Uterus (tissue), 2 donors: ENCODE measurements around the gene AMDHD1.

Experiments
- POLR2A ChIP-seq, 2 donors: fragments of 450-650 bp; IDR thresholded peaks; one replicate each; pipeline ENCODE4 v1.6.1; 2016; ENCODE audit warnings: antibody characterized with exemption in 2 of 2, mild to moderate bottlenecking in 1 of 2, moderate library complexity in 1 of 2
- TF ChIP-seq, protein P1 (sequence below), 4 experiments: fragments of 200-600 bp in 2 of 4; fragments of 450-650 bp in 2 of 4; sonication (generic) in 2 of 4; IDR thresholded peaks; one replicate each; pipeline ENCODE4 v1.5.1; 2016 to 2019; ENCODE audit warnings: antibody characterized with exemption in 4 of 4, mild to moderate bottlenecking in 2 of 4, moderate library complexity in 1 of 4

DNA sequence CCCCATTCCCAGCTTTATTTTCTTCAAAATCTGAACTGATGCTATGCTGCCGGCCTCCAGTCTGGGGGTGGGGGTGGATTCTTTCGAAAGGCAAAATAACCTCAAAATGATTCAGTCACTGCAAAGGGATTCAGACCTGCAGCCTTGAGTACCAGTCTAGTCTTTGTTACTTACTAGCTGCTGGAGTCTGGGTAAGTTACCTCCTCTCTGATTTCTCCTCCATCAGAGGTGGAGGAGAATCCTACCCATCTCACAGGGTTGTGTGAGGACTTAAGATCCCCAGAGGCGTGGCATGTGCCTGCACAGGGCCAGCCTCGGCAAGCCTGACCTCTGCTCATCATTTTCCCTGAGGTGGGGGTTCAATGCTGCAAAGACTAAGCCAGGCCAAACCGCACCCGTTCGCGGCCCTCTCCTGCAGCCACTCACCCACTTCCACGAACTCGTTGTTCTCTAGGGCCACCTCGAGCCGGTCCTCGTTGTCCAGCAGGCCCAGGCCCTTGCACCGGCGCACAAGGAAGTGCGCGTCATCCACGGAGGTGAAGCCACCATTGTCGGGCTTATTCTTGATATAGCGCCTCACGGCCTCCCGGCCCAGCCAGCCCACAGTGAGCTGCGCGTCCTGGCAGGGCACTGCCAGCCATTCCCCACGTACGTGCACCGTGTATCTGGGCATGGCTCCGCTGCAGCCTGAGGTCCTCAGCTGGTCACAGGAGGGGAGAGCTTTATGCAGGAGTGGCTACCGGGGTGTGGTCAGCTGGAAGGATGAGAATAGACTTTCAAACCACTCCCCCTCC lies 52.3 kb downstream of the AMDHD1 start:
- TF ChIP-seq, protein P1, sequence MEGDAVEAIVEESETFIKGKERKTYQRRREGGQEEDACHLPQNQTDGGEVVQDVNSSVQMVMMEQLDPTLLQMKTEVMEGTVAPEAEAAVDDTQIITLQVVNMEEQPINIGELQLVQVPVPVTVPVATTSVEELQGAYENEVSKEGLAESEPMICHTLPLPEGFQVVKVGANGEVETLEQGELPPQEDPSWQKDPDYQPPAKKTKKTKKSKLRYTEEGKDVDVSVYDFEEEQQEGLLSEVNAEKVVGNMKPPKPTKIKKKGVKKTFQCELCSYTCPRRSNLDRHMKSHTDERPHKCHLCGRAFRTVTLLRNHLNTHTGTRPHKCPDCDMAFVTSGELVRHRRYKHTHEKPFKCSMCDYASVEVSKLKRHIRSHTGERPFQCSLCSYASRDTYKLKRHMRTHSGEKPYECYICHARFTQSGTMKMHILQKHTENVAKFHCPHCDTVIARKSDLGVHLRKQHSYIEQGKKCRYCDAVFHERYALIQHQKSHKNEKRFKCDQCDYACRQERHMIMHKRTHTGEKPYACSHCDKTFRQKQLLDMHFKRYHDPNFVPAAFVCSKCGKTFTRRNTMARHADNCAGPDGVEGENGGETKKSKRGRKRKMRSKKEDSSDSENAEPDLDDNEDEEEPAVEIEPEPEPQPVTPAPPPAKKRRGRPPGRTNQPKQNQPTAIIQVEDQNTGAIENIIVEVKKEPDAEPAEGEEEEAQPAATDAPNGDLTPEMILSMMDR (IDR thresholded peaks at IDR 0.05): no peak
- TF ChIP-seq POLR2A (IDR thresholded peaks at IDR 0.05): no peak
